ENCODE data around the gene ALOX15.
"Not testable (repeated sequence)": the region's sequence is repeated elsewhere in the genome, so short reads cannot be mapped to it uniquely, and the experiment has no call there.

- TF ChIP-seq CTCF (IDR thresholded peaks at IDR 0.05; ENCODE audit: low read depth, low read length); POLR2A (IDR thresholded peaks at IDR 0.05; ENCODE audit: extremely low read depth, insufficient read length); MAX (IDR thresholded peaks at IDR 0.05; ENCODE audit: low read depth, low read length): not testable (repeated sequence)
Observed at GRCh38 chr17:4590042-4590441, 51.4 kb downstream of the ALOX15 start.

Data from NB4 (cell line).